ENCODE data around the gene DPYSL5.

- no peak for TF ChIP-seq CTCF (IDR thresholded peaks at IDR 0.05; ENCODE audit: borderline replicate concordance, extremely low read depth, low read length, poor library complexity, severe bottlenecking)
- no peak for TF ChIP-seq EZH2 (IDR thresholded peaks at IDR 0.05; ENCODE audit: borderline replicate concordance, low read depth, low read length, severe bottlenecking)
Measured at GRCh38 chr2:26940001-26940400, 92.1 kb downstream of the DPYSL5 start.

All from DND-41 (cell line).